Measurements from ENCODE around the gene PARP11. TPM values are rescaled to one million over a fixed set of nuclear protein-coding genes. Genes with fewer than 3 reads are reported as not detected.

Gene PARP11
- total RNA-seq, 1 experiment from 2014 or later: 2.7 TPM

GRCh38 chr12:3791256-3791874, 81.8 kb downstream of the PARP11 start:
- DNase-seq (ENCODE audit: low read depth, low spot score) (no peak), ATAC-seq (no peak)
- Histone ChIP-seq H4K20me1 (ENCODE audit: insufficient read depth) (no peaks in the 10 kb centered on the region), H3K9me3 (ENCODE audit: control insufficient read depth in 1 of 2, insufficient read depth in 1 of 2, low read depth in 1 of 2, low read length in 2 of 2) (no peaks in the 10 kb centered on the region), H3K36me3 (ENCODE audit: control insufficient read depth in 1 of 2, insufficient read depth in 2 of 2, low read length in 2 of 2) (no peaks in the 10 kb centered on the region), H3K4me3 (replicated peaks in 1 of 2; ENCODE audit: low read depth in 1 of 2, low read length in 2 of 2) (no peak overlapping the region), H3K4me2 (ENCODE audit: low read length) (no peak overlapping the region), H3K27me3 (ENCODE audit: insufficient read depth, low read length) (peaks cover 22% of the 10 kb centered on the region; the same call in 1 of the 2 replicates), H3K4me1 (ENCODE audit: control insufficient read depth in 1 of 2, insufficient read depth in 2 of 2, low read length in 2 of 2) (no peaks in the 10 kb centered on the region), H3K9me2 (ENCODE audit: insufficient read depth) (no peaks in the 10 kb centered on the region), H3K79me2 (ENCODE audit: insufficient read depth, low read length) (no peaks in the 10 kb centered on the region), H3K27ac (ENCODE audit: low read depth, low read length) (no peak overlapping the region), H2AFZ (ENCODE audit: low read depth, low read length, poor library complexity, severe bottlenecking) (no peak overlapping the region), H3K9ac (ENCODE audit: low read length) (no peak overlapping the region)
- ChIA-PET POLR2A (no interaction called here), RAD21 (ENCODE audit: low non-redundant PET in 1 of 2, low total read pairs in 2 of 2, uncharacterized antibody in 2 of 2, unreplicated experiment in 2 of 2) (no interaction called here), CTCF (no interaction called here)
- intact Hi-C loops (cut with micrococcal nuclease): no loop called here
- no TSS peak for BruUV-seq (replicated peaks)
- TF ChIP-seq EZH2 (IDR thresholded peaks at IDR 0.05) (no peak), CEBPB (IDR thresholded peaks at IDR 0.05; ENCODE audit: low read depth) (no peak), POLR2A (IDR thresholded peaks at IDR 0.05; ENCODE audit: borderline replicate concordance, extremely low read depth, insufficient read depth, insufficient read length) (no peak), POLR2AphosphoS5 (IDR thresholded peaks at IDR 0.05; ENCODE audit: low read depth, low read length) (no peak), TCF7L2 (IDR thresholded peaks at IDR 0.05; ENCODE audit: borderline replicate concordance, extremely low read depth, insufficient read depth, insufficient read length) (no peak), ELF1 (IDR thresholded peaks at IDR 0.05; ENCODE audit: borderline replicate concordance, low read depth) (no peak), REST (IDR thresholded peaks at IDR 0.05; ENCODE audit: low read depth) (no peak), ZNF274 (IDR thresholded peaks at IDR 0.05; ENCODE audit: low read depth, low read length) (no peak), SIN3A (IDR thresholded peaks at IDR 0.05; ENCODE audit: low read depth) (no peak)

Data from HCT116 (cell line).